ENCODE measurements around the gene TCEAL7.

TCEAL7 gene

DNA sequence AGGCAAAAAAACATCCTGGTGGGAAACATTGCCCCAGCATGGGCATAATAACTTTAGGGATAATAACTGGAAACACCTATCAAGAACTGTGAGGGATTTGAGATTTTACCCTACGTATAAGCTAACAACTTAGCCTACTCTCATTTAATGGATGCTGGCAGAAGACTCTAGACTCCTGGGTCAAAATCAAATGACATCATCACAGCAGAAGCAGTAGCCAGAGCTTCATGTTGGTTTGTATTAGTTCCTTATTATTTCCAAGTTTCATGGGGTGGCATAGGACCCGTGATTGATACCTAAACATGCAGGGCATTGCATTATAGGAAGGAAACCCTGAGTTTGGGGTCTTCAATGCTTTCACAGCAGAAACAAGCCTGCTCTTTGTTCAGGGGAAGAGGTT, 30.9 kb downstream of the TCEAL7 start:
- no peaks in the 10 kb centered on the region for H3K27me3 ChIP-seq (ENCODE audit: insufficient read depth, low read length, poor library complexity)
- TF ChIP-seq CTCF (IDR thresholded peaks at IDR 0.05; ENCODE audit: borderline replicate concordance, extremely low read depth, low read length, poor library complexity, severe bottlenecking) (no peak), EZH2 (IDR thresholded peaks at IDR 0.05; ENCODE audit: borderline replicate concordance, low read depth, low read length, severe bottlenecking) (no peak)
- DNase-seq, result no peak
- H3K79me2 ChIP-seq (ENCODE audit: insufficient read depth, low read length), result peaks cover 4% of the 10 kb centered on the region; the same call in 1 of the 2 replicates
- peaks cover 10% of the 10 kb centered on the region for H3K4me1 ChIP-seq (ENCODE audit: insufficient read depth, low read length)
- H3K36me3 ChIP-seq (ENCODE audit: insufficient read depth, low read length), result 0 out of 2 replicates have a peak, but pooled peaks cover 5% of the 10 kb centered on the region
- no peaks in the 10 kb centered on the region for H4K20me1 ChIP-seq (ENCODE audit: insufficient read depth, low read length)
- H3K9ac ChIP-seq (ENCODE audit: low read depth, low read length), result no peak overlapping the region
- H3K4me3 ChIP-seq (ENCODE audit: low read depth in 1 of 2, low read length in 2 of 2), result no peak overlapping the region
- H2AFZ ChIP-seq (ENCODE audit: low read depth, low read length), result no peak overlapping the region
- ATAC-seq (ENCODE audit: insufficient read depth, low read depth), result no peak
- H3K27ac ChIP-seq (ENCODE audit: low read length), result no peak overlapping the region
- no peak overlapping the region for H3K4me2 ChIP-seq (ENCODE audit: insufficient read depth, low read length)
- no peaks in the 10 kb centered on the region for H3K9me3 ChIP-seq (ENCODE audit: insufficient read depth, low read length, severe bottlenecking)

- Histone ChIP-seq H2AFZ (ENCODE audit: low read depth, low read length) (no peak overlapping the region), H3K27ac (ENCODE audit: low read length) (no peak overlapping the region), H3K9ac (ENCODE audit: low read depth, low read length) (no peak overlapping the region), H3K4me3 (ENCODE audit: low read depth in 1 of 2, low read length in 2 of 2) (no peak overlapping the region), H3K36me3 (ENCODE audit: insufficient read depth, low read length) (0 out of 2 replicates have a peak, but pooled peaks cover 5% of the 10 kb centered on the region), H3K4me1 (ENCODE audit: insufficient read depth, low read length) (peaks cover 7% of the 10 kb centered on the region), H3K27me3 (ENCODE audit: insufficient read depth, low read length, poor library complexity) (no peaks in the 10 kb centered on the region), H4K20me1 (ENCODE audit: insufficient read depth, low read length) (no peaks in the 10 kb centered on the region), H3K4me2 (ENCODE audit: insufficient read depth, low read length) (no peak overlapping the region), H3K9me3 (ENCODE audit: insufficient read depth, low read length, severe bottlenecking) (no peaks in the 10 kb centered on the region), H3K79me2 (ENCODE audit: insufficient read depth, low read length) (0 out of 2 replicates have a peak, but pooled peaks cover under 1% of the 10 kb centered on the region)
- ATAC-seq (ENCODE audit: insufficient read depth, low read depth), result no peak
- DNase-seq, result no peak
- TF ChIP-seq EZH2 (IDR thresholded peaks at IDR 0.05; ENCODE audit: borderline replicate concordance, low read depth, low read length, severe bottlenecking), result no peak
- no peak for TF ChIP-seq CTCF (IDR thresholded peaks at IDR 0.05; ENCODE audit: borderline replicate concordance, extremely low read depth, low read length, poor library complexity, severe bottlenecking)
Measured at GRCh38 chrX:103361798-103362197, 31.8 kb downstream of the TCEAL7 start.

DNA sequence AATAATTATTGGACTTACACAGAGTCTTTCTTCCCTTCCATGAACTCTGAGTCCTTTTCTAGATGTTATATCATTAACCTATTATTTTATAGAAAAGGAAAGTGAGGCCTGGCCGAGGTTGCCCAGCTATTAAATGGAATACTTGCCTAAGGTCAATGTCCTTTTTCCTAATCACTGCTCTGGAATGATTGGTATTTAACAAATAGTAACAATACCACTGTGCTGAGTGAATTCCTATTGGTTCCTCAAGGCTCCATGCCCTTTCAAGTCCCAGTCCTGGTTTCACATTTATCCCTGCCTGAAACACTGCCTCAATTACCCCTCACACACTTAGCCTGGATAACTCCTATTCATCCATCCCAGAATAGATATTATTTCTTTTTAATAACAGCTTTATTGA, 32.4 kb downstream of the TCEAL7 start:
- Histone ChIP-seq H4K20me1 (ENCODE audit: insufficient read depth, low read length) (no peaks in the 10 kb centered on the region), H3K4me2 (ENCODE audit: insufficient read depth, low read length) (no peak overlapping the region), H3K9ac (ENCODE audit: low read depth, low read length) (no peak overlapping the region), H2AFZ (ENCODE audit: low read depth, low read length) (no peak overlapping the region), H3K4me1 (ENCODE audit: insufficient read depth, low read length) (peaks cover 2% of the 10 kb centered on the region), H3K4me3 (ENCODE audit: low read depth in 1 of 2, low read length in 2 of 2) (no peak overlapping the region), H3K79me2 (ENCODE audit: insufficient read depth, low read length) (no peaks in the 10 kb centered on the region), H3K27me3 (ENCODE audit: insufficient read depth, low read length, poor library complexity) (no peaks in the 10 kb centered on the region), H3K36me3 (ENCODE audit: insufficient read depth, low read length) (0 out of 2 replicates have a peak, but pooled peaks cover 5% of the 10 kb centered on the region), H3K27ac (ENCODE audit: low read length) (no peak overlapping the region), H3K9me3 (ENCODE audit: insufficient read depth, low read length, severe bottlenecking) (no peaks in the 10 kb centered on the region)
- TF ChIP-seq CTCF (IDR thresholded peaks at IDR 0.05; ENCODE audit: borderline replicate concordance, extremely low read depth, low read length, poor library complexity, severe bottlenecking) (no peak), EZH2 (IDR thresholded peaks at IDR 0.05; ENCODE audit: borderline replicate concordance, low read depth, low read length, severe bottlenecking) (no peak)
- DNase-seq, result no peak
- ATAC-seq (ENCODE audit: insufficient read depth, low read depth), result no peak

GRCh38 chrX:103363046-103363445, 33.0 kb downstream of the TCEAL7 start:
- Histone ChIP-seq H3K4me2 (ENCODE audit: insufficient read depth, low read length) (no peak overlapping the region), H3K4me1 (ENCODE audit: insufficient read depth, low read length) (no peaks in the 10 kb centered on the region), H3K9ac (ENCODE audit: low read depth, low read length) (no peak overlapping the region), H3K9me3 (ENCODE audit: insufficient read depth, low read length, severe bottlenecking) (no peaks in the 10 kb centered on the region), H3K27me3 (ENCODE audit: insufficient read depth, low read length, poor library complexity) (no peaks in the 10 kb centered on the region), H3K79me2 (ENCODE audit: insufficient read depth, low read length) (no peaks in the 10 kb centered on the region), H3K36me3 (ENCODE audit: insufficient read depth, low read length) (no peaks in the 10 kb centered on the region), H2AFZ (ENCODE audit: low read depth, low read length) (no peak overlapping the region), H4K20me1 (ENCODE audit: insufficient read depth, low read length) (no peaks in the 10 kb centered on the region), H3K27ac (ENCODE audit: low read length) (no peak overlapping the region), H3K4me3 (ENCODE audit: low read depth in 1 of 2, low read length in 2 of 2) (no peak overlapping the region)
- ATAC-seq (ENCODE audit: insufficient read depth, low read depth) (no peak), DNase-seq (no peak)
- no peak for TF ChIP-seq CTCF (IDR thresholded peaks at IDR 0.05; ENCODE audit: borderline replicate concordance, extremely low read depth, low read length, poor library complexity, severe bottlenecking)
- TF ChIP-seq EZH2 (IDR thresholded peaks at IDR 0.05; ENCODE audit: borderline replicate concordance, low read depth, low read length, severe bottlenecking), result no peak
